Astrocyte (in vitro differentiated cells and primary cell): ENCODE data around the gene GPC5.

Experiments
- EZH2 ChIP-seq: IDR thresholded peaks from 2 replicates; pipeline ENCODE4 v1.6.1; 2012; ENCODE audit warnings: mild to moderate bottlenecking, low read length, inconsistent platforms; ENCODE audit not compliant: insufficient read depth
- TF ChIP-seq, protein P1 (sequence below): IDR thresholded peaks from 2 replicates; pipeline ENCODE4 v1.5.1; 2011; ENCODE audit warnings: low read depth, mild to moderate bottlenecking, inconsistent platforms, low read length, moderate library complexity; ENCODE audit not compliant: insufficient read depth

- TF ChIP-seq, protein P1, sequence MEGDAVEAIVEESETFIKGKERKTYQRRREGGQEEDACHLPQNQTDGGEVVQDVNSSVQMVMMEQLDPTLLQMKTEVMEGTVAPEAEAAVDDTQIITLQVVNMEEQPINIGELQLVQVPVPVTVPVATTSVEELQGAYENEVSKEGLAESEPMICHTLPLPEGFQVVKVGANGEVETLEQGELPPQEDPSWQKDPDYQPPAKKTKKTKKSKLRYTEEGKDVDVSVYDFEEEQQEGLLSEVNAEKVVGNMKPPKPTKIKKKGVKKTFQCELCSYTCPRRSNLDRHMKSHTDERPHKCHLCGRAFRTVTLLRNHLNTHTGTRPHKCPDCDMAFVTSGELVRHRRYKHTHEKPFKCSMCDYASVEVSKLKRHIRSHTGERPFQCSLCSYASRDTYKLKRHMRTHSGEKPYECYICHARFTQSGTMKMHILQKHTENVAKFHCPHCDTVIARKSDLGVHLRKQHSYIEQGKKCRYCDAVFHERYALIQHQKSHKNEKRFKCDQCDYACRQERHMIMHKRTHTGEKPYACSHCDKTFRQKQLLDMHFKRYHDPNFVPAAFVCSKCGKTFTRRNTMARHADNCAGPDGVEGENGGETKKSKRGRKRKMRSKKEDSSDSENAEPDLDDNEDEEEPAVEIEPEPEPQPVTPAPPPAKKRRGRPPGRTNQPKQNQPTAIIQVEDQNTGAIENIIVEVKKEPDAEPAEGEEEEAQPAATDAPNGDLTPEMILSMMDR, result peak; percentile 13
- no peak for TF ChIP-seq EZH2
These were observed 407.2 kb downstream of the GPC5 start for GRCh38 chr13:91805605-91806004.
